SK-N-SH (cell line): Measurements from ENCODE around the gene PRKCI. TPM values are rescaled to one million over a fixed set of nuclear protein-coding genes. Genes with fewer than 3 reads are reported as not detected.

ENCODE experiments used
- CTCF ChIA-PET: fragments of 300-600, 350-600 bp; formaldehyde crosslinking; extraction: SDS; loops from one replicate; lab custom pipeline; 2021; lab: Yijun Ruan, JAX
- POLR2A ChIA-PET: fragments of 350-600 bp; sonication (Branson Sonifier 250); formaldehyde crosslinking; extraction: SDS; loops from one replicate; lab custom pipeline; 2020; ENCODE audit warnings: antibody characterized with exemption, inconsistent platforms; lab: Yijun Ruan, JAX
- DNase-seq: peaks from one replicate; pipeline ENCODE4 v3.0.0; 2012
- H2AFZ ChIP-seq: fragments of 200-600 bp; sonication (generic); 2 replicates; pipeline ENCODE4 v1.8.1; 2016; ENCODE audit warnings: antibody characterized with exemption, mild to moderate bottlenecking, low read depth
- H3F3A ChIP-seq: fragments of 200-600 bp; sonication (generic); replicated peaks from 2 replicates; pipeline ENCODE3; 2016; ENCODE audit warnings: antibody characterized with exemption, mild to moderate bottlenecking; ENCODE audit not compliant: insufficient read depth
- H3K27ac ChIP-seq, 2 experiments: fragments of 200-500 bp in 1 of 2; fragments of 200-600 bp in 1 of 2; sonication (Bioruptor generic) in 1 of 2; sonication (generic), shearing (Covaris generic) in 1 of 2; 2 replicates each; pipeline versions ENCODE4 v1.5.1 to v1.6.1; 2014 to 2016; ENCODE audit warnings: low read depth in 2 of 2, inconsistent platforms in 1 of 2, low read length in 1 of 2, mild to moderate bottlenecking in 1 of 2, mixed read lengths in 1 of 2
- H3K27me3 ChIP-seq: fragments of 200-600 bp; sonication (generic), shearing (Covaris generic); 2 replicates; pipeline ENCODE4 v1.6.1; 2016; ENCODE audit warnings: mixed run types; ENCODE audit not compliant: insufficient read depth
- H3K36me3 ChIP-seq, 2 experiments: fragments of 200-500 bp in 1 of 2; fragments of 200-600 bp in 1 of 2; sonication (Bioruptor generic) in 1 of 2; sonication (generic) in 1 of 2; replicated peaks in 1 of 2; 2 replicates each; pipeline versions ENCODE3 to v1.5.1; 2014 to 2016; ENCODE audit warnings: low read length in 1 of 2, mild to moderate bottlenecking in 1 of 2; ENCODE audit not compliant: insufficient read depth in 2 of 2, control insufficient read depth in 1 of 2
- H3K4me1 ChIP-seq, 2 experiments: fragments of 200-500 bp in 1 of 2; fragments of 200-600 bp in 1 of 2; sonication (Bioruptor generic) in 1 of 2; sonication (generic), shearing (Covaris generic) in 1 of 2; 2 replicates each; pipeline versions ENCODE4 v1.5.1 to v1.6.1; 2014 to 2016; ENCODE audit warnings: low read depth in 1 of 2, low read length in 1 of 2, mixed run types in 1 of 2; ENCODE audit not compliant: insufficient read depth in 2 of 2, control insufficient read depth in 1 of 2
- H3K4me2 ChIP-seq: fragments of 200-600 bp; sonication (generic), shearing (Covaris generic); 2 replicates; pipeline ENCODE4 v1.6.1; 2017; ENCODE audit warnings: mixed run types
- H3K4me3 ChIP-seq, 2 experiments: fragments of 200-500 bp in 1 of 2; fragments of 200-600 bp in 1 of 2; sonication (Bioruptor generic) in 1 of 2; sonication (generic), shearing (Covaris generic) in 1 of 2; 2 replicates each; pipeline versions ENCODE4 v1.5.1 to v1.8.1; 2014 to 2016; ENCODE audit warnings: low read depth in 2 of 2, inconsistent platforms in 1 of 2, low read length in 1 of 2, mild to moderate bottlenecking in 1 of 2, mixed read lengths in 1 of 2, moderate library complexity in 1 of 2
- H3K79me2 ChIP-seq: fragments of 200-600 bp; sonication (generic); 2 replicates; pipeline ENCODE4 v1.8.1; 2017; ENCODE audit warnings: mild to moderate bottlenecking; ENCODE audit not compliant: insufficient read depth
- H3K9ac ChIP-seq: fragments of 200-600 bp; sonication (generic); 2 replicates; pipeline ENCODE4 v1.6.1; 2017; ENCODE audit warnings: mixed run types
- H3K9me2 ChIP-seq: fragments of 200-600 bp; sonication (generic); 2 replicates; pipeline ENCODE4 v1.6.1; 2017; ENCODE audit warnings: mixed run types
- H3K9me3 ChIP-seq: fragments of 200-600 bp; sonication (generic); 2 replicates; pipeline ENCODE4 v1.6.1; 2017; ENCODE audit warnings: mixed run types, mild to moderate bottlenecking, moderate library complexity
- H4K20me1 ChIP-seq: fragments of 200-600 bp; sonication (generic); 2 replicates; pipeline ENCODE4 v1.6.1; 2017; ENCODE audit warnings: mild to moderate bottlenecking, mixed run types; ENCODE audit not compliant: insufficient read depth
- CHD2 ChIP-seq: fragments of 150-350 bp; IDR thresholded peaks from 2 replicates; pipeline ENCODE4 v1.6.1; 2018; ENCODE audit warnings: low read length; ENCODE audit not compliant: partially characterized antibody
- CTCF ChIP-seq: fragments of 200-600 bp; sonication (generic); IDR thresholded peaks from 2 replicates; pipeline ENCODE4 v1.6.1; 2017; ENCODE audit warnings: antibody characterized with exemption, mild to moderate bottlenecking, moderate library complexity
- ELF1 ChIP-seq: IDR thresholded peaks from 2 replicates; pipeline ENCODE4 v1.4.0; 2012
- EZH2phosphoT487 ChIP-seq: fragments of 200-600 bp; sonication (generic); IDR thresholded peaks from 2 replicates; pipeline ENCODE4 v1.6.1; 2017; ENCODE audit warnings: low read depth, mixed run types, mild to moderate bottlenecking, antibody characterized with exemption, moderate library complexity, borderline replicate concordance
- FOSL2 ChIP-seq: IDR thresholded peaks from 2 replicates; pipeline ENCODE4 v1.4.0; 2012; ENCODE audit warnings: low read depth, mild to moderate bottlenecking, moderate library complexity, borderline replicate concordance
- JUND ChIP-seq: IDR thresholded peaks from 2 replicates; pipeline ENCODE4 v1.4.0; 2012
- MXI1 ChIP-seq: IDR thresholded peaks from 2 replicates; pipeline ENCODE4 v1.6.1; 2012; ENCODE audit warnings: mild to moderate bottlenecking, low read depth, low read length, improper control_type of control experiment
- NFIC ChIP-seq: IDR thresholded peaks from 2 replicates; pipeline ENCODE4 v1.4.0; 2012; ENCODE audit warnings: borderline replicate concordance
- PBX3 ChIP-seq: IDR thresholded peaks from 2 replicates; pipeline ENCODE4; 2012
- POLR2AphosphoS5 ChIP-seq: IDR thresholded peaks from 2 replicates; pipeline ENCODE4 v1.6.1; 2012; ENCODE audit warnings: low read depth, low read length
- REST ChIP-seq: IDR thresholded peaks from 2 replicates; pipeline ENCODE4 v1.6.1; 2012; ENCODE audit warnings: mild to moderate bottlenecking, low read depth, low read length, moderate library complexity
- RXRA ChIP-seq: IDR thresholded peaks from 2 replicates; pipeline ENCODE4 v1.4.0; 2012; ENCODE audit warnings: low read depth, mild to moderate bottlenecking, borderline replicate concordance
- TEAD4 ChIP-seq: IDR thresholded peaks from 2 replicates; pipeline ENCODE4 v1.4.0; 2012; ENCODE audit warnings: mild to moderate bottlenecking, borderline replicate concordance; ENCODE audit not compliant: insufficient read depth
- USF1 ChIP-seq: IDR thresholded peaks from 2 replicates; pipeline ENCODE4 v1.4.0; 2012; ENCODE audit warnings: low read depth, borderline replicate concordance
- USF2 ChIP-seq: fragments of 150-350 bp; IDR thresholded peaks from 2 replicates; pipeline ENCODE4 v1.6.1; 2017; ENCODE audit warnings: antibody characterized with exemption, low read length, low read depth, borderline replicate concordance
- ZBTB33 ChIP-seq: IDR thresholded peaks from 2 replicates; pipeline ENCODE4 v1.4.0; 2012; ENCODE audit warnings: low read depth, borderline replicate concordance
- WGBS: methylation state at CpG from one replicate; pipeline ENCODE4 v1.1.6; 2017; ENCODE audit warnings: low lambda C conversion rate; 5-methylcytosine and 5-hydroxymethylcytosine counted together
- polyA plus RNA-seq, 3 experiments: library from polyadenylated mRNA; depleted of rRNA; stranded (reverse); fragments of >200 nt; gene quantifications; 2 replicates each; pipeline ENCODE4 v1.2.3, GENCODE V29; 2012

Gene PRKCI
- polyA plus RNA-seq, 1 of the 3 experiments (the other 2 are of a cell fraction): 10.1 TPM

- Histone ChIP-seq H3K9ac (no peak overlapping the region), H3K9me3 (no peaks in the 10 kb centered on the region), H3K79me2 (no peaks in the 10 kb centered on the region), H2AFZ (no peak overlapping the region), H3F3A (no peaks in the 10 kb centered on the region), H3K9me2 (no peaks in the 10 kb centered on the region), H3K27ac (no peak overlapping the region), H3K36me3 (peaks cover 23 to 65% of the 10 kb centered on the region in 2 experiments), H3K4me1 (no peaks in the 10 kb centered on the region), H3K4me2 (no peak overlapping the region), H3K4me3 (no peak overlapping the region), H4K20me1 (no peaks in the 10 kb centered on the region), H3K27me3 (no peaks in the 10 kb centered on the region)
- no peak for TF ChIP-seq JUND
- no peak for TF ChIP-seq CTCF
- TF ChIP-seq USF1: no peak
- TF ChIP-seq TEAD4: no peak
- no peak for TF ChIP-seq USF2
- TF ChIP-seq CHD2: no peak
- no peak for TF ChIP-seq MXI1
- no peak for TF ChIP-seq EZH2phosphoT487
- no peak for TF ChIP-seq PBX3
- TF ChIP-seq REST: no peak
- TF ChIP-seq POLR2AphosphoS5: no peak
- no peak for TF ChIP-seq RXRA
- TF ChIP-seq ELF1: no peak
- no peak for TF ChIP-seq NFIC
- no peak for TF ChIP-seq FOSL2
- no peak for TF ChIP-seq ZBTB33
- WGBS: 95% methylated on average over 2 of the region's 2 CpGs
- POLR2A ChIA-PET: no interaction called here
- CTCF ChIA-PET: interaction anchor here (0.7 kb wide), 1 partner anchor 75 kb away, joined by 4 read pairs; no protein-coding TSS in a partner anchor
- DNase-seq: no peak
Measured at GRCh38 chr3:170274641-170275040, 52.4 kb downstream of the PRKCI start.
